SK-N-SH treated with all-trans-retinoic acid at 6 μM for 48 hours (cell line): Measurements from ENCODE around the gene BMP6.

Experiments
- ATAC-seq: fragments of 200-7000 bp; cut with Tn5 transposase; 3 replicates; pipeline ENCODE4 v1.9.1; 2020; ENCODE audit warnings: mild to moderate bottlenecking, moderate library complexity
- ARNTL ChIP-seq: fragments of 450-650 bp; formaldehyde crosslinking; IDR thresholded peaks from 2 replicates; pipeline ENCODE4 v1.5.0; 2020; ENCODE audit warnings: low read depth, mild to moderate bottlenecking, moderate library complexity, borderline replicate concordance
- BACH2 ChIP-seq: fragments of 250-450 bp; sonication (Bioruptor Pico); IDR thresholded peaks from 2 replicates; pipeline ENCODE4 v1.9.0; 2021; ENCODE audit warnings: mild to moderate bottlenecking, borderline replicate concordance
- CSDC2 ChIP-seq: fragments of 250-450 bp; sonication (Bioruptor Pico); IDR thresholded peaks from 2 replicates; pipeline ENCODE4 v1.5.0; 2020; ENCODE audit warnings: mild to moderate bottlenecking, moderate library complexity
- CSRNP3 ChIP-seq: fragments of 250-450 bp; sonication (Bioruptor Pico); IDR thresholded peaks from 2 replicates; pipeline ENCODE4 v1.5.1; 2021; ENCODE audit warnings: mild to moderate bottlenecking, moderate library complexity
- ESRRG ChIP-seq: fragments of 250-450 bp; sonication (Bioruptor Pico); IDR thresholded peaks from 2 replicates; pipeline ENCODE4 v1.6.1; 2021; ENCODE audit warnings: mild to moderate bottlenecking
- GLIS3 ChIP-seq: fragments of 250-450 bp; sonication (Bioruptor Pico); IDR thresholded peaks from 2 replicates; pipeline ENCODE4 v1.5.0; 2020; ENCODE audit warnings: mild to moderate bottlenecking, moderate library complexity
- ISL1 ChIP-seq: fragments of 250-450 bp; sonication (Bioruptor Pico); IDR thresholded peaks from 2 replicates; pipeline ENCODE4 v2.1.2; 2022; ENCODE audit warnings: mild to moderate bottlenecking, moderate library complexity
- OSR1 ChIP-seq: fragments of 250-450 bp; sonication (Bioruptor Pico); IDR thresholded peaks from 2 replicates; pipeline ENCODE4 v1.8.0; 2022; ENCODE audit warnings: moderate library complexity, mild to moderate bottlenecking, inconsistent platforms
- POU6F1 ChIP-seq: fragments of 250-450 bp; sonication (Bioruptor Pico); IDR thresholded peaks from 2 replicates; pipeline ENCODE4 v1.8.0; 2021; ENCODE audit warnings: low read depth, mild to moderate bottlenecking, moderate library complexity, borderline replicate concordance
- PPARA ChIP-seq: fragments of 250-450 bp; sonication (Bioruptor Pico); IDR thresholded peaks from 2 replicates; pipeline ENCODE4 v1.5.0; 2020; ENCODE audit warnings: mild to moderate bottlenecking, borderline replicate concordance
- RARB ChIP-seq: fragments of 250-450 bp; sonication (Bioruptor Pico); IDR thresholded peaks from 2 replicates; pipeline ENCODE4 v1.8.0; 2021; ENCODE audit warnings: mild to moderate bottlenecking, moderate library complexity
- SNAI2 ChIP-seq: fragments of 250-450 bp; sonication (Bioruptor Pico); IDR thresholded peaks from 2 replicates; pipeline ENCODE4 v1.5.0; 2020; ENCODE audit warnings: mild to moderate bottlenecking, moderate library complexity
- TOX ChIP-seq: fragments of 250-450 bp; sonication (Bioruptor Pico); IDR thresholded peaks from 2 replicates; pipeline ENCODE4 v1.8.0; 2021; ENCODE audit warnings: mild to moderate bottlenecking, moderate library complexity, borderline replicate concordance
- ZFP3 ChIP-seq: fragments of 250-450 bp; sonication (Bioruptor Pico); IDR thresholded peaks from 2 replicates; pipeline ENCODE4 v1.5.0; 2020; ENCODE audit warnings: mild to moderate bottlenecking, moderate library complexity
- ZFP30 ChIP-seq: fragments of 450-650 bp; formaldehyde crosslinking; IDR thresholded peaks from 2 replicates; pipeline ENCODE4 v1.5.0; 2022; ENCODE audit warnings: mild to moderate bottlenecking, moderate library complexity
- ZNF565 ChIP-seq: fragments of 450-650 bp; formaldehyde crosslinking; conservative IDR thresholded peaks from 2 replicates; pipeline ENCODE4 v1.5.0; 2020; ENCODE audit warnings: low read depth, mild to moderate bottlenecking, moderate library complexity
- ZNF8 ChIP-seq: fragments of 450-650 bp; formaldehyde crosslinking; IDR thresholded peaks from 2 replicates; pipeline ENCODE4 v1.5.0; 2020; ENCODE audit warnings: mild to moderate bottlenecking, moderate library complexity

BMP6 gene

DNA sequence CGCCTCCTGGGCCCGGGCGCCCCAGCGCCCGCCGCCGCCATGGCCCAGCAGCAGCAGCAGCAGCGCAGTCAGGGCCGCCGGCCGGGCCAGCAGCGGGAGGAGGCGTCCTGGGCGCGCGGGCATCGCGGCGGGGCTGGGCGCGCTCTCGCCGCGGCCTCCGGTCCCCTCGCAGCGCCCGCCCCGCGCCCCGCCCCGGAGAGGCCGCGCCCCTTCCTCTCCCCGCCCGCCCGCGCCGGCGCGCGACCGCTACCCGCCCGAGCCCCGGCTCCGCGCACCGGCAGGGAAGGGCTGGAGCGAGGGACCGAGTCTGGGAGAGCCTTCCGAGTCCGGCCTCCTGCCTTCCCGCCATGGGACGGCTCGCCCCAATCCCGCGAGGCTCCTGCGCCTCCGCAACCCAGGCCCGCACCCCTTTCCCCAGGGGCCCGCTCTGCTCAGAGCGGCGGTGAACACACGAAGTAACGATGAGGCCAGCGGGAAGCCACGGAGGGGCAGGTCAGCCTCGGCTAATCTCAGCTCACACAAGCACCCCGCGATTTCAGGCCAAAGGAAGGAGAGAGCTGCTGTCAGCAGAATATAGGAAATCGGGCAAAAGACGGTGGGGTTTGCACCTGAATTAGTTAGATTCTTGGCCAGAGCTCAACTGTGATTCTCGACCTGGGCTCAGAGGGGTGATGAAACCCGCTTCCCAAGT, 184.9 kb downstream of the BMP6 start, which contains the start of gene TXNDC5:
Gene TXNDC5, minus strand, starts transcription at position 135 of the 691 bp plus-strand sequence. Its CDS starts 12 bp downstream, at position 123.
- peak; percentile 87 for ATAC-seq

DNA sequence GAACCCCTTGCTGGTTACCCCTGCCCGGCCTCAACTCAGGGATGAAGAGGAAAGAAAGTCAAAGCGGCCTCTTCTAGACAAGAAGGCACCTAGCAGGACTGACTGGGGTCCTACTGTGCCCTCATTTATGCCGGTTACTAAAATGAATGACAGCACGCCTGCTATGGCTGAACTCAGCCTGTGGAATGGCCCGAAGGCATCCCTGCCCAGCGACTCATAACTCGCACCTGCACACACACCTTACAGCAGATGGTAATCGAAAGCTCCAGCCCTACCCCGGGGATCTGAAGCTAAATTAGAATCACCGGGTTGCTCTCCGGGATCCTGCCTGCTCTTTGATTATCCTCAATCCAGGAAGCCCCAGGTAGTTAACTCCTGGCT, 185.4 kb downstream of the BMP6 start:
- TF ChIP-seq SNAI2 (CRISPR knock-in tag) = no peak
- no peak for TF ChIP-seq CSDC2
- TF ChIP-seq ZNF8 (CRISPR knock-in tag) = no peak
- no peak for TF ChIP-seq ARNTL (CRISPR knock-in tag)
- no peak for TF ChIP-seq ZNF565 (CRISPR knock-in tag)
- TF ChIP-seq POU6F1 (CRISPR knock-in tag) = no peak
- no peak for TF ChIP-seq ZFP30 (CRISPR knock-in tag)
- no peak for TF ChIP-seq ESRRG (CRISPR knock-in tag)
- no peak for TF ChIP-seq GLIS3
- no peak for TF ChIP-seq CSRNP3 (CRISPR knock-in tag)
- ATAC-seq = no peak

More for the DNA sequence above, 184.9 kb downstream of the BMP6 start, which contains the start of gene TXNDC5:
- TF ChIP-seq TOX (CRISPR knock-in tag) (no peak), ISL1 (CRISPR knock-in tag) (no peak), ZNF565 (CRISPR knock-in tag) (no peak), SNAI2 (CRISPR knock-in tag) (no peak), CSRNP3 (CRISPR knock-in tag) (no peak), PPARA (no peak), ZFP3 (CRISPR knock-in tag) (no peak), BACH2 (CRISPR knock-in tag) (no peak), RARB (CRISPR knock-in tag) (no peak), OSR1 (no peak)

- TF ChIP-seq ZFP3 (CRISPR knock-in tag) = no peak
- no peak for TF ChIP-seq ZNF565 (CRISPR knock-in tag)
- no peak for TF ChIP-seq PPARA
- no peak for TF ChIP-seq SNAI2 (CRISPR knock-in tag)
- no peak for TF ChIP-seq OSR1
- ATAC-seq = no peak
Measured at GRCh38 chr6:7912024-7912423, 186.1 kb downstream of the BMP6 start.

- no peak for ATAC-seq
- no peak for TF ChIP-seq ZFP30 (CRISPR knock-in tag)
Measured at GRCh38 chr6:7912736-7913517, 187.0 kb downstream of the BMP6 start.

DNA sequence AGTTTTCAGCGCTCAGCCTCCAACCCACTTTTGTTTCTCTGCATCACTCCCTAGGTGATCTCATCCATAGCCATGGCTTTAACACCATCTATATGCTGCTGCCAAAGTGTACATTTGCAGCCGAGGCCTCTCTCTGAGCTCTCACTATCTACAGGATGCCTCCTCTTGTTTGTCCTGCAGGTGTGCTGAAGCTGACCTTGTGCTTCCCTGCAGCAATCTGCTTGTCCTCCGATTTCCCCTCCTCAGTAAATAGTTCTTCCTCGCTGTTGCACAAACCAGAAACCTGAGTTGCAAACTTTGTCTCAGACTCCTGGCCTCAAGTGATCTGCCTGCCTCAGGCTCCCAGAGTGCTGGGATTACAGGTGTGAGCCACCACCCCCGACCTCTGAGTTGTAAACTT, 188.4 kb downstream of the BMP6 start:
- no peak for TF ChIP-seq PPARA
- ATAC-seq = no peak

- no peak for ATAC-seq
- TF ChIP-seq ZFP3 (CRISPR knock-in tag) (no peak), BACH2 (CRISPR knock-in tag) (no peak), ZNF565 (CRISPR knock-in tag) (no peak)
Measured at GRCh38 chr6:7914991-7915789, 189.3 kb downstream of the BMP6 start.
